GM12878 (cell line): ENCODE measurements around the gene NPM3. TPM values are rescaled to one million over a fixed set of nuclear protein-coding genes. Genes with fewer than 3 reads are reported as not detected.

Experiments
- ATAC-seq: fragments of 200-7000 bp; cut with Tn5 transposase; 3 replicates; pipeline ENCODE4 v1.9.1; 2020; ENCODE audit warnings: mild to moderate bottlenecking, moderate library complexity
- BruUV-seq: library from RNA; stranded (reverse); fragments of 400-500 nt; replicated peaks from 2 replicates; lab custom pipeline; 2021; lab: Mats Ljungman, UMichigan
- CTCF ChIA-PET: fragments of 300-600 bp; sonication (Branson Sonifier 250); formaldehyde crosslinking; extraction: SDS; loops from one replicate; lab custom pipeline; 2021; ENCODE audit warnings: inconsistent platforms; lab: Yijun Ruan, JAX
- POLR2A ChIA-PET: fragments of 350-600 bp; formaldehyde crosslinking; extraction: SDS; loops from one replicate; lab custom pipeline; 2021; ENCODE audit warnings: inconsistent platforms; lab: Charles Lee
- RAD21 ChIA-PET: fragments of 300-600 bp; sonication (Branson Sonifier 250); formaldehyde crosslinking; loops from one replicate; lab custom pipeline; 2023; ENCODE audit warnings: antibody characterized with exemption; ENCODE audit not compliant: unreplicated experiment; lab: Charles Lee
- SMC1A ChIA-PET: fragments of 300-600 bp; sonication (Branson Sonifier 250); formaldehyde crosslinking; loops from one replicate; lab custom pipeline; 2023; ENCODE audit not compliant: unreplicated experiment, uncharacterized antibody; lab: Charles Lee
- DNase-seq: peaks from one replicate; pipeline ENCODE4 v3.0.0-alpha.2; 2011; ENCODE audit warnings: low read depth, low spot score
- FAIRE-seq: peaks from 3 replicates; lab custom pipeline; 2011; peaks lifted over from hg19 to GRCh38; lab: Jason Lieb, UNC
- H2AFZ ChIP-seq: 2 replicates; pipeline ENCODE4 v1.6.0; 2011; ENCODE audit warnings: low read depth, low read length, control low read depth; ENCODE audit not compliant: control insufficient read depth
- H3K27ac ChIP-seq: 2 replicates; pipeline ENCODE4 v1.5.1; 2011; ENCODE audit warnings: control low read depth; ENCODE audit not compliant: control insufficient read depth, insufficient read depth
- H3K27me3 ChIP-seq, 2 experiments: replicated peaks in 1 of 2; 2 replicates each; pipeline versions ENCODE4 v1.6.0 to v1.6.1; 2011; ENCODE audit warnings: low read length in 1 of 2; ENCODE audit not compliant: control insufficient read depth in 2 of 2, insufficient read depth in 2 of 2
- H3K36me3 ChIP-seq, 2 experiments: 2 replicates each; pipeline ENCODE4 v1.5.1; 2011; ENCODE audit warnings: low read length in 1 of 2; ENCODE audit not compliant: control insufficient read depth in 2 of 2, insufficient read depth in 2 of 2
- H3K4me1 ChIP-seq: 2 replicates; pipeline ENCODE4 v1.6.1; 2011; ENCODE audit warnings: mild to moderate bottlenecking, low read length, moderate library complexity, mixed read lengths; ENCODE audit not compliant: control insufficient read depth, insufficient read depth
- H3K4me2 ChIP-seq: 2 replicates; pipeline ENCODE4 v1.6.0; 2011; ENCODE audit warnings: control low read depth; ENCODE audit not compliant: control insufficient read depth, insufficient read depth
- H3K4me3 ChIP-seq: fragments of 200-600 bp; sonication (generic); 2 replicates; pipeline ENCODE4 v1.5.1; 2016
- H3K79me2 ChIP-seq: 2 replicates; pipeline ENCODE4 v1.6.0; 2011; ENCODE audit warnings: low read length; ENCODE audit not compliant: control insufficient read depth, insufficient read depth
- H3K9ac ChIP-seq: 2 replicates; pipeline ENCODE4 v1.8.0; 2011; ENCODE audit warnings: low read length, control low read depth, mixed read lengths; ENCODE audit not compliant: control insufficient read depth, insufficient read depth
- H3K9me3 ChIP-seq: replicated peaks from 3 replicates; pipeline ENCODE4 v1.5.1; 2011; ENCODE audit warnings: mild to moderate bottlenecking, low read length; ENCODE audit not compliant: control insufficient read depth, insufficient read depth
- H4K20me1 ChIP-seq: 2 replicates; pipeline ENCODE4 v1.6.0; 2011; ENCODE audit not compliant: control insufficient read depth, insufficient read depth
- CBX5 ChIP-seq: sonication (generic); IDR thresholded peaks from 2 replicates; pipeline ENCODE4 v1.6.1; 2016; ENCODE audit warnings: low read depth, moderate library complexity, mild to moderate bottlenecking, inconsistent platforms
- CEBPB ChIP-seq, 2 experiments: fragments of 150-350 bp in 1 of 2; IDR thresholded peaks; 2 replicates each; pipeline ENCODE4 v1.6.1; 2012 to 2014; ENCODE audit warnings: low read depth in 2 of 2, low read length in 2 of 2, borderline replicate concordance in 1 of 2, inconsistent platforms in 1 of 2
- CTCF ChIP-seq, 3 experiments: IDR thresholded peaks in 2 of 3; conservative IDR thresholded peaks in 1 of 3; 2 replicates each; pipeline ENCODE4 v1.5.1; 2011; ENCODE audit warnings: low read depth in 3 of 3, low read length in 3 of 3, mild to moderate bottlenecking in 3 of 3, control low read depth in 2 of 3, moderate library complexity in 2 of 3, inconsistent platforms in 1 of 3, mixed read lengths in 1 of 3; ENCODE audit not compliant: control insufficient read depth in 2 of 3, insufficient read depth in 1 of 3; ENCODE audit errors: extremely low read depth in 1 of 3
- FOS ChIP-seq: IDR thresholded peaks from 3 replicates; pipeline ENCODE4 v1.6.1; 2011; ENCODE audit warnings: borderline replicate concordance; ENCODE audit not compliant: insufficient read length; ENCODE audit errors: extremely low read depth
- GATAD2B ChIP-seq: fragments of 450-650 bp; conservative IDR thresholded peaks from 2 replicates; pipeline ENCODE4 v1.6.1; 2017; ENCODE audit warnings: low read depth, mild to moderate bottlenecking, moderate library complexity
- IKZF1 ChIP-seq: fragments of 450-650 bp; conservative IDR thresholded peaks from 2 replicates; pipeline ENCODE4 v1.6.1; 2017; ENCODE audit warnings: antibody characterized with exemption, mild to moderate bottlenecking
- JUND ChIP-seq: IDR thresholded peaks from 2 replicates; pipeline ENCODE4 v1.6.1; 2012; ENCODE audit warnings: low read depth, mild to moderate bottlenecking, low read length, improper control_type of control experiment, moderate library complexity
- MAX ChIP-seq: IDR thresholded peaks from 2 replicates; pipeline ENCODE4 v1.6.1; 2012; ENCODE audit warnings: low read depth, low read length, improper control_type of control experiment
- MXI1 ChIP-seq: fragments of 150-350 bp; IDR thresholded peaks from 2 replicates; pipeline ENCODE4 v1.6.1; 2011; ENCODE audit warnings: low read depth, mild to moderate bottlenecking, inconsistent platforms, low read length, improper control_type of control experiment
- NBN ChIP-seq: fragments of 450-650 bp; IDR thresholded peaks from 2 replicates; pipeline ENCODE4 v1.6.1; 2016
- POLR2A ChIP-seq: IDR thresholded peaks from 2 replicates; pipeline ENCODE4 v1.6.1; 2011; ENCODE audit warnings: low read depth, mild to moderate bottlenecking, low read length
- POU2F2 ChIP-seq: IDR thresholded peaks from 3 replicates; pipeline ENCODE4 v1.6.1; 2011; ENCODE audit warnings: low read depth, mild to moderate bottlenecking, low read length, borderline replicate concordance
- RB1 ChIP-seq: fragments of 450-650 bp; formaldehyde crosslinking; IDR thresholded peaks from 2 replicates; pipeline ENCODE4 v1.6.1; 2017; ENCODE audit warnings: mild to moderate bottlenecking, borderline replicate concordance
- RUNX3 ChIP-seq: IDR thresholded peaks from 2 replicates; pipeline ENCODE4 v1.6.1; 2012; ENCODE audit warnings: low read length, inconsistent platforms
- SMARCA5 ChIP-seq: fragments of 450-650 bp; IDR thresholded peaks from 2 replicates; pipeline ENCODE4 v1.6.1; 2017; ENCODE audit warnings: mild to moderate bottlenecking
- SMC3 ChIP-seq: IDR thresholded peaks from 2 replicates; pipeline ENCODE4 v1.6.1; 2011; ENCODE audit warnings: low read length, improper control_type of control experiment, borderline replicate concordance
- SP1 ChIP-seq: IDR thresholded peaks from one replicate; pipeline ENCODE4 v1.6.1; 2011; ENCODE audit warnings: low read depth, low read length
- SPI1 ChIP-seq: IDR thresholded peaks from 2 replicates; pipeline ENCODE4 v1.6.1; 2011; ENCODE audit warnings: low read depth, mild to moderate bottlenecking, low read length, moderate library complexity, borderline replicate concordance; ENCODE audit not compliant: insufficient read depth
- ZNF217 ChIP-seq: fragments of 450-650 bp; IDR thresholded peaks from 2 replicates; pipeline ENCODE4 v1.6.1; 2017; ENCODE audit warnings: antibody characterized with exemption, mild to moderate bottlenecking
- ZNF24 ChIP-seq: fragments of 450-650 bp; IDR thresholded peaks from 2 replicates; pipeline ENCODE4 v1.6.1; 2017; ENCODE audit warnings: antibody characterized with exemption, mild to moderate bottlenecking
- ZNF384 ChIP-seq: IDR thresholded peaks from 2 replicates; pipeline ENCODE4 v1.6.1; 2012; ENCODE audit warnings: low read depth, mild to moderate bottlenecking, low read length, improper control_type of control experiment, borderline replicate concordance
- WGBS: methylation state at CpG from one replicate; pipeline ENCODE4 v1.1.6; 2016; ENCODE audit warnings: low lambda C conversion rate; ENCODE audit not compliant: insufficient replicate concordance, insufficient coverage; ENCODE audit errors: missing lambda C conversion rate; 5-methylcytosine and 5-hydroxymethylcytosine counted together
- in situ Hi-C: fragments of 300-500 bp; cut with MboI; formaldehyde crosslinking; loops from 9 replicates; pipeline ENCODE4 v1.14.3; 2018; ENCODE audit warnings: mixed read lengths
- intact Hi-C: fragments of 100-400 bp; cut with micrococcal nuclease; formaldehyde crosslinking; loops from one replicate; pipeline ENCODE4 v1.14.2; 2022; ENCODE audit not compliant: unreplicated experiment
- polyA plus RNA-seq, 11 experiments: library from polyadenylated mRNA; depleted of rRNA in 4 of 11; unstranded in 6 of 11; stranded (reverse) in 5 of 11; fragments of >200 nt; fragmentation: Nextera tagmentation in 4 of 11; fragmentation: Illumina TruSeq in 1 of 11; extraction: Ambion mirVana in 4 of 11; extraction: Trizol in 1 of 11; gene quantifications; 1 replicate in 1 of 11; 2 replicates in 10 of 11; pipeline versions ENCODE4 v1.2.1 to v1.2.3, GENCODE V29; 2011 to 2016; ENCODE audit warnings: inconsistent platforms in 2 of 11, missing spikeins in 2 of 11, low read depth in 1 of 11
- total RNA-seq, 4 experiments: library from RNA; depleted of rRNA in 3 of 4; stranded (reverse); fragments of >200 nt in 3 of 4; fragmentation: Illumina TruSeq in 1 of 4; extraction: Trizol in 1 of 4; gene quantifications; 2 replicates each; pipeline versions ENCODE4 v1.2.1 to v1.2.3, GENCODE V29; 2013 to 2021

Gene NPM3
- total and polyA plus RNA-seq, 10 of the 15 experiments (the other 5 are each of a cell fraction or from before 2014, with no cell fraction given), result 13.0 to 171 (median 93.3) TPM

GRCh38 chr10:101779544-101780186, 3.6 kb downstream of the NPM3 start:
- WGBS, result 5% methylated on average over 40 of the region's 51 CpGs
- H3K4me3 ChIP-seq, result peak overlapping the region; percentile 62
- ChIA-PET SMC1A (interaction anchor here (1.0 to 7.9 kb wide), 4 partner anchors 47 to 192 kb away, joined by 3 to 139 read pairs (median 4); partner anchors contain the start of genes DPCD and POLL), RAD21 (interaction anchor here (0.6 to 7.9 kb wide), 2 partner anchors 179 to 230 kb away, joined by 3 to 172 read pairs; no protein-coding TSS in a partner anchor), CTCF (interaction anchor here (0.5 to 9.8 kb wide), 20 partner anchors 10 to 565 kb away, joined by 3 to 334 read pairs (median 7); partner anchors contain the start of genes DPCD and POLL), POLR2A (interaction anchor here (1.7 kb wide), 1 partner anchor 176 kb away, joined by 6 read pairs; no protein-coding TSS in a partner anchor)
- peaks cover 48% of the 10 kb centered on the region for H3K4me1 ChIP-seq
- no peaks in the 10 kb centered on the region for H4K20me1 ChIP-seq
- peak overlapping the region; percentile 59 for H2AFZ ChIP-seq
- H3K79me2 ChIP-seq, result peaks cover 11% of the 10 kb centered on the region
- no TSS peak for BruUV-seq
- ATAC-seq, result peak; percentile 77
- no peak overlapping the region for H3K27ac ChIP-seq
- in situ Hi-C loops, result loop anchor here (5.0 kb wide), 2 partner anchors 172 to 567 kb away; no protein-coding TSS in a partner anchor
- peaks cover 8% of the 10 kb centered on the region in 2 experiments; a peak in 3 of 4 replicates for H3K27me3 ChIP-seq
- FAIRE-seq, result peak; percentile 69
- H3K9me3 ChIP-seq, result no peaks in the 10 kb centered on the region
- intact Hi-C loops, result loop anchor here (2.0 to 10.0 kb wide), 4 partner anchors 87 to 565 kb away; partner anchors contain the start of gene BTRC
- H3K9ac ChIP-seq, result peak overlapping the region; percentile 42; the same call in 1 of the 2 replicates
- H3K4me2 ChIP-seq, result peak overlapping the region; percentile 100
- H3K36me3 ChIP-seq, result 0 out of 4 replicates have a peak, but pooled peaks cover 0 to 2% of the 10 kb centered on the region in 2 experiments
- DNase-seq, result peak; percentile 25
- TF ChIP-seq NBN, result 0 out of 2 replicates have a peak, but pooled peaks have one; percentile 28
- peak; percentile 70 for TF ChIP-seq IKZF1
- TF ChIP-seq RB1, result peak; percentile 17; the same call in 1 of the 2 replicates
- 0 out of 3 replicates have a peak, but pooled peaks have one; percentile 33 for TF ChIP-seq POU2F2
- no peak for TF ChIP-seq CBX5
- peak; percentile 52 for TF ChIP-seq MXI1
- no peak for TF ChIP-seq SP1
- TF ChIP-seq FOS, result no peak
- TF ChIP-seq POLR2A, result no peak
- TF ChIP-seq CEBPB (IDR thresholded peaks at IDR 0.05; ENCODE audit: borderline replicate concordance in 1 of 2, low read depth in 2 of 2, low read length in 2 of 2), result no peak
- 0 out of 2 replicates have a peak, but pooled peaks have one; percentile 5 for TF ChIP-seq JUND
- TF ChIP-seq RUNX3, result peak; percentile 81
- TF ChIP-seq CTCF (IDR thresholded peaks at IDR 0.05 in 2 of 3, conservative IDR thresholded peaks at IDR 0.05 in 1 of 3; ENCODE audit: control insufficient read depth in 2 of 3, extremely low read depth in 1 of 3, insufficient read depth in 1 of 3, low read depth in 3 of 3, low read length in 3 of 3), result peak; percentile 82 to 91 (median 88)
- peak; percentile 90 for TF ChIP-seq ZNF24
- TF ChIP-seq SPI1, result peak; percentile 33; the same call in 1 of the 2 replicates
- TF ChIP-seq ZNF217, result 0 out of 2 replicates have a peak, but pooled peaks have one; percentile 37
- peak; percentile 53; the same call in 1 of the 2 replicates for TF ChIP-seq MAX
- TF ChIP-seq GATAD2B, result 0 out of 2 replicates have a peak, but pooled peaks have one; percentile 38
- TF ChIP-seq ZNF384, result no peak
- TF ChIP-seq SMARCA5, result peak; percentile 91
- peak; percentile 60 for TF ChIP-seq SMC3
